ENCODE data around the gene OPN1MW3. TPM values are rescaled to one million over a fixed set of nuclear protein-coding genes. Genes with fewer than 3 reads are reported as not detected.
"Not testable (repeated sequence)": the region's sequence is repeated elsewhere in the genome, so short reads cannot be mapped to it uniquely, and the experiment has no call there.

Gene OPN1MW3
- total RNA-seq, 1 donor from 2014 or later: not detected

- H3K27me3 Mint-ChIP-seq (ENCODE audit: low read depth); H3K4me1 Mint-ChIP-seq (ENCODE audit: low read depth); H3K9me3 Mint-ChIP-seq (ENCODE audit: low read depth); H3K4me3 Mint-ChIP-seq (ENCODE audit: unreplicated experiment); H3K27ac Mint-ChIP-seq (ENCODE audit: unreplicated experiment); H3K36me3 Mint-ChIP-seq (ENCODE audit: low read depth); DNase-seq (ENCODE audit: low spot score): not testable (repeated sequence)
Observed at GRCh38 chrX:154248076-154248475, 9.3 kb upstream of the OPN1MW3 start.

GRCh38 chrX:154258711-154259110 lies 1.3 kb downstream of the OPN1MW3 start:
- H3K36me3 Mint-ChIP-seq (ENCODE audit: low read depth); H3K9me3 Mint-ChIP-seq (ENCODE audit: low read depth); DNase-seq (ENCODE audit: low spot score); H3K27me3 Mint-ChIP-seq (ENCODE audit: low read depth); H3K27ac Mint-ChIP-seq (ENCODE audit: unreplicated experiment); H3K4me3 Mint-ChIP-seq (ENCODE audit: unreplicated experiment); H3K4me1 Mint-ChIP-seq (ENCODE audit: low read depth): not testable (repeated sequence)

- H3K27ac Mint-ChIP-seq (ENCODE audit: unreplicated experiment); H3K4me1 Mint-ChIP-seq (ENCODE audit: low read depth); DNase-seq (ENCODE audit: low spot score); H3K36me3 Mint-ChIP-seq (ENCODE audit: low read depth); H3K27me3 Mint-ChIP-seq (ENCODE audit: low read depth); H3K4me3 Mint-ChIP-seq (ENCODE audit: unreplicated experiment); H3K9me3 Mint-ChIP-seq (ENCODE audit: low read depth): not testable (repeated sequence)
Observed at GRCh38 chrX:154263072-154263471, 5.7 kb downstream of the OPN1MW3 start.

GRCh38 chrX:154269245-154269644 lies 11.9 kb downstream of the OPN1MW3 start:
- H3K36me3 Mint-ChIP-seq (ENCODE audit: low read depth); DNase-seq (ENCODE audit: low spot score); H3K4me3 Mint-ChIP-seq (ENCODE audit: unreplicated experiment); H3K9me3 Mint-ChIP-seq (ENCODE audit: low read depth); H3K4me1 Mint-ChIP-seq (ENCODE audit: low read depth); H3K27me3 Mint-ChIP-seq (ENCODE audit: low read depth); H3K27ac Mint-ChIP-seq (ENCODE audit: unreplicated experiment): not testable (repeated sequence)

GRCh38 chrX:154284489-154285338 lies 27.3 kb downstream of the OPN1MW3 start:
- H3K4me3 Mint-ChIP-seq (ENCODE audit: unreplicated experiment); H3K27me3 Mint-ChIP-seq (ENCODE audit: low read depth); H3K36me3 Mint-ChIP-seq (ENCODE audit: low read depth); H3K27ac Mint-ChIP-seq (ENCODE audit: unreplicated experiment); H3K4me1 Mint-ChIP-seq (ENCODE audit: low read depth); H3K9me3 Mint-ChIP-seq (ENCODE audit: low read depth); DNase-seq (ENCODE audit: low spot score): not testable (repeated sequence)

- H3K27me3 Mint-ChIP-seq (ENCODE audit: low read depth); H3K9me3 Mint-ChIP-seq (ENCODE audit: low read depth); H3K4me3 Mint-ChIP-seq (ENCODE audit: unreplicated experiment); H3K4me1 Mint-ChIP-seq (ENCODE audit: low read depth); DNase-seq (ENCODE audit: low spot score); H3K27ac Mint-ChIP-seq (ENCODE audit: unreplicated experiment); H3K36me3 Mint-ChIP-seq (ENCODE audit: low read depth): not testable (repeated sequence)
Observed at GRCh38 chrX:154286406-154286805, 29.0 kb downstream of the OPN1MW3 start.

GRCh38 chrX:154294791-154295574 lies 37.6 kb downstream of the OPN1MW3 start, which contains the start of gene TEX28:
TSS of gene TEX28 (minus strand) at chrX:154295124. CDS start at chrX:154292117, 3,007 bp downstream.
- peak; percentile 68 for DNase-seq (ENCODE audit: low spot score)
- TF ChIP-seq CTCF (IDR thresholded peaks at IDR 0.05): no peak
- Mint-ChIP-seq H3K27ac (ENCODE audit: unreplicated experiment) (no peak within 1 kb of the TSS), H3K27me3 (ENCODE audit: low read depth) (no peaks in the 10 kb centered on the region), H3K4me1 (ENCODE audit: low read depth) (no peaks in the 10 kb centered on the region), H3K36me3 (ENCODE audit: low read depth) (no peaks in the 10 kb centered on the region), H3K9me3 (ENCODE audit: low read depth) (peaks cover 6% of the 10 kb centered on the region), H3K4me3 (ENCODE audit: unreplicated experiment) (no peak within 1 kb of the TSS)

- no peaks in the 10 kb centered on the region for H3K27me3 Mint-ChIP-seq (ENCODE audit: low read depth)
- no peak for TF ChIP-seq CTCF (IDR thresholded peaks at IDR 0.05)
- H3K27ac Mint-ChIP-seq (ENCODE audit: unreplicated experiment): no peak within 1 kb of the TSS
- peaks cover 9% of the 10 kb centered on the region for H3K9me3 Mint-ChIP-seq (ENCODE audit: low read depth)
- DNase-seq (ENCODE audit: low spot score): peak; percentile 68
- no peaks in the 10 kb centered on the region for H3K36me3 Mint-ChIP-seq (ENCODE audit: low read depth)
- H3K4me1 Mint-ChIP-seq (ENCODE audit: low read depth): no peaks in the 10 kb centered on the region
- no peak within 1 kb of the TSS for H3K4me3 Mint-ChIP-seq (ENCODE audit: unreplicated experiment)
Observed at GRCh38 chrX:154295664-154296310, 38.4 kb downstream of the OPN1MW3 start, which contains the start of gene TKTL1. TSS of gene TKTL1 (plus strand) at chrX:154295795. CDS start at chrX:154295860, 65 bp downstream.
